Chondrocyte (in vitro differentiated cells): ENCODE results near the gene WT1. TPM values are rescaled to one million over a fixed set of nuclear protein-coding genes. Genes with fewer than 3 reads are reported as not detected.

ENCODE experiments used
- DNase-seq: peaks from one replicate; pipeline ENCODE4 v3.0.0; 2021; ENCODE audit warnings: mixed read lengths, low spot score
- H3K27ac Mint-ChIP-seq: one replicate; pipeline ENCODE4 v1.8.0; 2021; ENCODE audit warnings: mild to moderate bottlenecking, moderate library complexity, mixed read lengths; ENCODE audit not compliant: unreplicated experiment
- H3K27me3 Mint-ChIP-seq: 2 replicates; pipeline ENCODE4 v1.8.0; 2021; ENCODE audit warnings: low read depth, mixed read lengths
- H3K36me3 Mint-ChIP-seq: 2 replicates; pipeline ENCODE4 v1.8.0; 2021; ENCODE audit warnings: low read depth, mixed read lengths
- H3K4me1 Mint-ChIP-seq: 2 replicates; pipeline ENCODE4 v1.8.0; 2021; ENCODE audit warnings: low read depth, mild to moderate bottlenecking, mixed read lengths
- H3K4me3 Mint-ChIP-seq: one replicate; pipeline ENCODE4 v1.8.0; 2021; ENCODE audit warnings: mild to moderate bottlenecking, moderate library complexity, mixed read lengths; ENCODE audit not compliant: unreplicated experiment
- H3K9me3 Mint-ChIP-seq: 2 replicates; pipeline ENCODE4 v1.8.0; 2021; ENCODE audit warnings: low read depth, mixed read lengths
- total RNA-seq: library from RNA; stranded (reverse); gene quantifications from 3 replicates; pipeline ENCODE4 v1.2.1, GENCODE V29; 2021
- TF ChIP-seq, protein P1 (sequence below): fragments of 200-600 bp; sonication (generic); IDR thresholded peaks from 2 replicates; pipeline ENCODE4 v1.5.0; 2021; ENCODE audit warnings: antibody characterized with exemption, mild to moderate bottlenecking, moderate library complexity

WT1 gene
- total RNA-seq, 1 donor from 2014 or later, result not detected

DNA sequence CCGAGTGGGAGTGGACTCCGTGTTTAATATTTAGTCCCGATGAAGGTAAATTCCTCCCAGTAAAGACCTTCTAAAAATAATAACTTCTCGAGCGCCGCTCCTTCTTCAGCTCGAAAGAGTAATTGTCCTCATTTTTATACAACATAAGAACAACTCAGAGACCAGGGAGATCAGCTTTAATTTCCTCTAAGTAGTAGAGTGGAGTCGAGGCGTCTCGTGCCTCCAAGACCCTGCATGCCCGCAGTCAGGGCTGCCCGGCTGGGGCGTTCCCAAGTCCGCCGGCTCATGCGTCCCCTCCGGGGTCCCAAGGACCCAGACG lies 7.8 kb downstream of the WT1 start:
- no peak overlapping the region for H3K4me3 Mint-ChIP-seq
- H3K4me1 Mint-ChIP-seq, result no peaks in the 10 kb centered on the region
- H3K36me3 Mint-ChIP-seq, result peaks cover 4% of the 10 kb centered on the region
- no peak for DNase-seq
- no peaks in the 10 kb centered on the region for H3K9me3 Mint-ChIP-seq
- peaks cover 86% of the 10 kb centered on the region for H3K27me3 Mint-ChIP-seq
- TF ChIP-seq, protein P1, sequence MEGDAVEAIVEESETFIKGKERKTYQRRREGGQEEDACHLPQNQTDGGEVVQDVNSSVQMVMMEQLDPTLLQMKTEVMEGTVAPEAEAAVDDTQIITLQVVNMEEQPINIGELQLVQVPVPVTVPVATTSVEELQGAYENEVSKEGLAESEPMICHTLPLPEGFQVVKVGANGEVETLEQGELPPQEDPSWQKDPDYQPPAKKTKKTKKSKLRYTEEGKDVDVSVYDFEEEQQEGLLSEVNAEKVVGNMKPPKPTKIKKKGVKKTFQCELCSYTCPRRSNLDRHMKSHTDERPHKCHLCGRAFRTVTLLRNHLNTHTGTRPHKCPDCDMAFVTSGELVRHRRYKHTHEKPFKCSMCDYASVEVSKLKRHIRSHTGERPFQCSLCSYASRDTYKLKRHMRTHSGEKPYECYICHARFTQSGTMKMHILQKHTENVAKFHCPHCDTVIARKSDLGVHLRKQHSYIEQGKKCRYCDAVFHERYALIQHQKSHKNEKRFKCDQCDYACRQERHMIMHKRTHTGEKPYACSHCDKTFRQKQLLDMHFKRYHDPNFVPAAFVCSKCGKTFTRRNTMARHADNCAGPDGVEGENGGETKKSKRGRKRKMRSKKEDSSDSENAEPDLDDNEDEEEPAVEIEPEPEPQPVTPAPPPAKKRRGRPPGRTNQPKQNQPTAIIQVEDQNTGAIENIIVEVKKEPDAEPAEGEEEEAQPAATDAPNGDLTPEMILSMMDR, result no peak
- no peak overlapping the region for H3K27ac Mint-ChIP-seq

DNA sequence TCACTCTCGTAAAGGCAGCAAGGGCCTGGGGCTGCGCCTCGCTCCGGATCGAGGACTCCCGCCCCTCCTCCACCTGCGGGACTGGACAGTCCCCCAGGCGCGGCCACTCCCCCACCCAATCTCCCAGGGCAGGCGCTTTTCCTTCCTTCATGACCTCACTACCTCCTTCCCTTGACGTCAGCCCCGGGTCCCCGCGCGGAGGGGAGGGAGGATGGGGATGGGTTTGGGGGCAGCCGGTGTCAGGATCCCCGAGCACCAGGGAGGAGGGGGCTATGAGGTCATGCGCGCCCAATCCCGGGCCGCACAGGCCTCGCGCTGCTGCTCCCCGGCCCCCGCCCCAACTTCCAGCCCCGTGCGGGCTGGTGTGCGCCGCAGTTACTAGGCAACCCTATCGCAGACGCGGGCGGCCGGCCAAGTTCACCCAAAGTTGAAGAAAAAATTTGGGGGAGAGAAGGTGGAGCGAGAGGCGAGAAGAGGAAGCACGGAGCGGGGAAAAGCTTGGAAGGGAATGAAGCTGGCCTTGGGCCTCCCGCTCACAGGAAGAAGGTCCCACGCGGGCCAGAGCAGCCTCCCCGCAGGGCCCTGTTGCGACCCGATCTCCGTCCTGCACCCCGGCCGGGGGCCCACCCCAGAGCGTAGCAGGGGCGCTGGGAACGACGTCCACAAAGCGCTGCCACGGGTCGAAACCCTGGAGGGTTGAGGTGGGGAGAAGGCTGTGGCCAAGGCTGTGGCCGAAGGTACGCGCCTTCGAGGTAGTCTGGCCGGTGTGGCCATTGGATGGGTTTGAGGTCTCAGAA lies 8.3 kb downstream of the WT1 start:
- H3K4me3 Mint-ChIP-seq, result no peak overlapping the region
- peaks cover 86% of the 10 kb centered on the region for H3K27me3 Mint-ChIP-seq
- H3K4me1 Mint-ChIP-seq, result no peaks in the 10 kb centered on the region

DNA sequence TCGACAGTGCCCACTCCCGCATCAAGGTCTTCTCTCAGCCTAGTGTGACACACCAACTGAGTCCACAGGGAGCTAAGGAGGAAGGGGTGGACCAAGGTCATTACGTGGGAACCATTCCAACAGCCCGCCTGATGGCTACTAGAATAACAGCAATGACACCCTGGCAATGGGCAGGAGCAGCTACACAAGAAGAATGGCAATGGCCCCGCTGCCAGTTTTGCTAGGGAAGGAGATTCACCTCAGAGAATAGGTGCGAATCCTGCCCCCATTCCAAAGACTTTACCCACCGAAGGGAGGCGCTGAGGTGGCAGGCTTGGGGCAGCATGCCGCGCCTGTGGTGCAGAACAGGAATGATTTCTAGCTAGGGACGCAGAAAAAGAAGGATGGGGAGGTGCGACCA lies 9.1 kb downstream of the WT1 start:
- Mint-ChIP-seq H3K9me3 (no peaks in the 10 kb centered on the region), H3K27ac (no peak overlapping the region), H3K27me3 (peaks cover 85% of the 10 kb centered on the region), H3K4me1 (no peaks in the 10 kb centered on the region), H3K4me3 (no peak overlapping the region), H3K36me3 (peaks cover 2% of the 10 kb centered on the region)
- TF ChIP-seq, protein P1, result no peak
- no peak for DNase-seq

More for the DNA sequence above, 8.3 kb downstream of the WT1 start:
- TF ChIP-seq, protein P1, result no peak
- H3K9me3 Mint-ChIP-seq, result no peaks in the 10 kb centered on the region
- H3K27ac Mint-ChIP-seq, result no peak overlapping the region
- DNase-seq, result no peak
- H3K36me3 Mint-ChIP-seq, result peaks cover 3% of the 10 kb centered on the region

- Mint-ChIP-seq H3K27ac (no peak overlapping the region), H3K4me1 (no peaks in the 10 kb centered on the region), H3K27me3 (peaks cover 85% of the 10 kb centered on the region), H3K36me3 (peaks cover 2% of the 10 kb centered on the region), H3K4me3 (no peak overlapping the region), H3K9me3 (no peaks in the 10 kb centered on the region)
- TF ChIP-seq, protein P1, result no peak
- DNase-seq, result no peak
Measured at GRCh38 chr11:32425761-32426160, 9.6 kb downstream of the WT1 start.

DNA sequence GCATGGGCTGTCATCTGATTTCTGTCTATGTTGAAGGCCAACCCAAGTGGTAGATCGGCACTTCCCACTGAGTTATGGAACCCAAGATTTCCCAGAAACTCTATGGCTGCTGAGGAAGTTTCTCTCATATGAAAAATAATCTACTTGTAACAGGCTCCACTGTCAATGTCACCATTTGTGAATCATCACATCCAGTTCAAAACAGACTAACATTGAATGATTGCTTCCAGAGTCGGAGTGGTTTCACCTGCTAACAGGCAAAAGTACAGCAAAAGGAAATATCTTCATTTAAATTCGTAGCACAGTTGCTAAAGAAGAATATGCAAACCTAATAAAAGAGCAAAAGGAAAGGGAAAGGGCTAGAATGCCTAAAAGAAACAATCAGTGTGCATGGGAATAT lies 12.8 kb downstream of the WT1 start:
- no peak overlapping the region for H3K27ac Mint-ChIP-seq
- H3K4me1 Mint-ChIP-seq, result no peaks in the 10 kb centered on the region
- no peak overlapping the region for H3K4me3 Mint-ChIP-seq
- H3K27me3 Mint-ChIP-seq, result peaks cover 70% of the 10 kb centered on the region
- no peaks in the 10 kb centered on the region for H3K9me3 Mint-ChIP-seq
- no peak for DNase-seq
- TF ChIP-seq, protein P1, result no peak
- H3K36me3 Mint-ChIP-seq, result no peaks in the 10 kb centered on the region
